ENCODE measurements around the gene ARHGAP19.

GRCh38 chr10:97204826-97205679 is 87.4 kb downstream of the ARHGAP19 start:
- TF ChIP-seq POLR2A (IDR thresholded peaks at IDR 0.05; ENCODE audit: low read depth, low read length), result no peak
- no peak for TF ChIP-seq TAF1 (IDR thresholded peaks at IDR 0.05; ENCODE audit: borderline replicate concordance, low read depth, low read length)
- no peak for TF ChIP-seq POLR2AphosphoS5 (IDR thresholded peaks at IDR 0.05; ENCODE audit: low read depth, low read length)

Measured in GM12892 (cell line).